ENCODE measurements around the gene VTCN1.
"Not testable (repeated sequence)": the region's sequence is repeated elsewhere in the genome, so short reads cannot be mapped to it uniquely, and the experiment has no call there.

VTCN1 gene

GRCh38 chr1:117162816-117163215 is 47.9 kb downstream of the VTCN1 start:
- no peak for DNase-seq

- DNase-seq = no peak
Observed at GRCh38 chr1:117161887-117162286, 48.8 kb downstream of the VTCN1 start.

GRCh38 chr1:117151305-117151704 is 59.4 kb downstream of the VTCN1 start:
- DNase-seq = not testable (repeated sequence)

- peak in 1 of 2 donors; percentile 2 for DNase-seq
Observed at GRCh38 chr1:117150316-117150715, 60.4 kb downstream of the VTCN1 start.

GRCh38 chr1:117147856-117148588 is 62.7 kb downstream of the VTCN1 start:
- no peak for DNase-seq

- DNase-seq = no peak
Observed at GRCh38 chr1:117147341-117147831, 63.3 kb downstream of the VTCN1 start.

GRCh38 chr1:117146575-117147340 is 64.0 kb downstream of the VTCN1 start:
- no peak for DNase-seq

GRCh38 chr1:117146072-117146471 is 64.7 kb downstream of the VTCN1 start:
- DNase-seq = no peak

GRCh38 chr1:117143871-117144270 is 66.9 kb downstream of the VTCN1 start:
- DNase-seq = no peak

- no peak for DNase-seq
Observed at GRCh38 chr1:117143172-117143571, 67.6 kb downstream of the VTCN1 start.

- no peak for DNase-seq
Observed at GRCh38 chr1:117142200-117142599, 68.5 kb downstream of the VTCN1 start.

GRCh38 chr1:117138561-117138960 is 72.2 kb downstream of the VTCN1 start:
- no peak for DNase-seq

GRCh38 chr1:117138106-117138505 is 72.6 kb downstream of the VTCN1 start:
- DNase-seq = no peak

GRCh38 chr1:117137281-117137855 is 73.4 kb downstream of the VTCN1 start:
- no peak for DNase-seq

GRCh38 chr1:117136749-117137148 is 74.0 kb downstream of the VTCN1 start:
- DNase-seq = no peak

- DNase-seq = no peak
Observed at GRCh38 chr1:117135329-117135728, 75.4 kb downstream of the VTCN1 start.

GRCh38 chr1:117130526-117130925 is 80.2 kb downstream of the VTCN1 start:
- DNase-seq = no peak

- DNase-seq = peak; percentile 14 to 51
Observed at GRCh38 chr1:117128323-117129079, 82.2 kb downstream of the VTCN1 start.

- DNase-seq = no peak
Observed at GRCh38 chr1:117127795-117128194, 82.9 kb downstream of the VTCN1 start.

GRCh38 chr1:117124661-117125060 is 86.1 kb downstream of the VTCN1 start:
- no peak for DNase-seq

- no peak for DNase-seq
Observed at GRCh38 chr1:117123274-117123673, 87.5 kb downstream of the VTCN1 start.

GRCh38 chr1:117122330-117123025 is 88.2 kb downstream of the VTCN1 start:
- no peak for DNase-seq
